Ishikawa (cell line): ENCODE data around the gene NDOR1.

Experiments used
- CEBPB ChIP-seq: IDR thresholded peaks from 2 replicates; pipeline ENCODE4 v1.6.1; 2012
- CREB1 ChIP-seq: IDR thresholded peaks from 2 replicates; pipeline ENCODE4 v1.6.1; 2012; ENCODE audit warnings: low read depth
- EP300 ChIP-seq: IDR thresholded peaks from 2 replicates; pipeline ENCODE4 v1.6.1; 2012; ENCODE audit warnings: borderline replicate concordance
- FOXM1 ChIP-seq: IDR thresholded peaks from 2 replicates; pipeline ENCODE4 v1.6.1; 2012; ENCODE audit warnings: low read depth, borderline replicate concordance
- MAX ChIP-seq: IDR thresholded peaks from 2 replicates; pipeline ENCODE4 v1.6.1; 2012
- RAD21 ChIP-seq: IDR thresholded peaks from 2 replicates; pipeline ENCODE4 v1.6.1; 2012; ENCODE audit warnings: low read depth
- REST ChIP-seq: IDR thresholded peaks from 2 replicates; pipeline ENCODE4 v1.6.1; 2012; ENCODE audit warnings: low read depth, mild to moderate bottlenecking
- TAF1 ChIP-seq: IDR thresholded peaks from 2 replicates; pipeline ENCODE4 v1.6.1; 2012; ENCODE audit warnings: low read depth, mild to moderate bottlenecking
- TCF12 ChIP-seq: IDR thresholded peaks from 2 replicates; pipeline ENCODE4 v1.6.1; 2012; ENCODE audit warnings: low read depth
- USF1 ChIP-seq: IDR thresholded peaks from 2 replicates; pipeline ENCODE4 v1.6.1; 2012
- YY1 ChIP-seq: IDR thresholded peaks from 2 replicates; pipeline ENCODE4 v1.6.1; 2012; ENCODE audit warnings: low read depth

- TF ChIP-seq CEBPB (no peak), MAX (no peak), TAF1 (no peak), REST (no peak), USF1 (no peak), EP300 (no peak), FOXM1 (no peak), TCF12 (no peak), RAD21 (no peak), CREB1 (no peak), YY1 (no peak)
These were observed 23.8 kb upstream of the NDOR1 start for GRCh38 chr9:137181680-137182079.
